DMS53 treated with DMSO at 0.1 percent for 48 hours (cell line): Measurements from ENCODE around the gene KRTAP12-4.
"Not testable (repeated sequence)": the region's sequence is repeated elsewhere in the genome, so short reads cannot be mapped to it uniquely, and the experiment has no call there.

Experiments
- DNase-seq: peaks from one replicate; lab custom pipeline; 2025; ENCODE audit not compliant: unreplicated experiment; lab: John Stamatoyannopoulos, UW

KRTAP12-4 gene

GRCh38 chr21:44637018-44637850 lies 17.2 kb downstream of the KRTAP12-4 start, which contains the start of gene KRTAP10-10:
KRTAP10-10 (plus strand) TSS chr21:44637356; CDS start chr21:44637418, 62 bp downstream.
- DNase-seq, result no peak

GRCh38 chr21:44636209-44637017 lies 18.0 kb downstream of the KRTAP12-4 start:
- DNase-seq, result no peak

- no peak for DNase-seq
These were observed 22.4 kb downstream of the KRTAP12-4 start for GRCh38 chr21:44632067-44632466.

- DNase-seq, result no peak
These were observed 24.0 kb downstream of the KRTAP12-4 start for GRCh38 chr21:44630440-44630839.

GRCh38 chr21:44628707-44629391 lies 25.6 kb downstream of the KRTAP12-4 start:
- no peak for DNase-seq

- DNase-seq, result not testable (repeated sequence)
These were observed 26.6 kb downstream of the KRTAP12-4 start for GRCh38 chr21:44627831-44628233.

- not testable (repeated sequence) for DNase-seq
These were observed 27.2 kb downstream of the KRTAP12-4 start for GRCh38 chr21:44627181-44627822.

- DNase-seq, result no peak
These were observed 27.8 kb downstream of the KRTAP12-4 start, which contains the start of gene KRTAP10-9 for GRCh38 chr21:44626673-44627143. KRTAP10-9 (plus strand) TSS chr21:44627093; CDS start chr21:44627172, 79 bp downstream.

GRCh38 chr21:44626262-44626661 lies 28.2 kb downstream of the KRTAP12-4 start:
- DNase-seq, result no peak

- no peak for DNase-seq
These were observed 28.7 kb downstream of the KRTAP12-4 start for GRCh38 chr21:44625756-44626155.

- no peak for DNase-seq
These were observed 30.9 kb downstream of the KRTAP12-4 start for GRCh38 chr21:44623575-44623974.

GRCh38 chr21:44619886-44620285 lies 34.6 kb downstream of the KRTAP12-4 start:
- no peak for DNase-seq

- no peak for DNase-seq
These were observed 35.5 kb downstream of the KRTAP12-4 start for GRCh38 chr21:44618909-44619308.

GRCh38 chr21:44618504-44618903 lies 36.0 kb downstream of the KRTAP12-4 start:
- DNase-seq, result no peak

- DNase-seq, result no peak
These were observed 37.4 kb downstream of the KRTAP12-4 start for GRCh38 chr21:44617071-44617501.

- no peak for DNase-seq
These were observed 37.9 kb downstream of the KRTAP12-4 start for GRCh38 chr21:44616591-44616926.

- no peak for DNase-seq
These were observed 38.4 kb downstream of the KRTAP12-4 start for GRCh38 chr21:44615911-44616590.

GRCh38 chr21:44615466-44615865 lies 39.0 kb downstream of the KRTAP12-4 start:
- DNase-seq, result no peak

GRCh38 chr21:44614961-44615391 lies 39.5 kb downstream of the KRTAP12-4 start:
- no peak for DNase-seq

GRCh38 chr21:44614161-44614631 lies 40.3 kb downstream of the KRTAP12-4 start:
- no peak for DNase-seq
